Stomach (tissue), 9 donors: Measurements from ENCODE around the gene GLCCI1. TPM values are rescaled to one million over a fixed set of nuclear protein-coding genes. Genes with fewer than 3 reads are reported as not detected.
"Not testable (repeated sequence)": the region's sequence is repeated elsewhere in the genome, so short reads cannot be mapped to it uniquely, and the experiment has no call there.

Source experiments
- DNase-seq, 2 donors: peaks; one replicate each; pipeline versions ENCODE4 v3.0.0 to v3.0.0-alpha.2; 2013 to 2019
- H3K27ac ChIP-seq, 5 donors: fragments of 200-600 bp in 4 of 5; sonication (generic) in 4 of 5; one replicate each; pipeline ENCODE4 v1.5.1; 2013 to 2019; ENCODE audit warnings: mild to moderate bottlenecking in 1 of 5, moderate library complexity in 1 of 5
- H3K27me3 ChIP-seq, 3 donors: fragments of 200-600 bp; sonication (generic); one replicate each; pipeline ENCODE4 v1.5.1; 2017 to 2019; ENCODE audit warnings: mixed run types in 1 of 3
- H3K36me3 ChIP-seq, 4 donors: fragments of 200-600 bp; sonication (generic); 1 replicate in 3 of 4; 2 replicates in 1 of 4; pipeline ENCODE4 v1.5.1; 2016 to 2019
- H3K4me1 ChIP-seq, 4 donors: fragments of 200-600 bp; sonication (generic); one replicate each; pipeline ENCODE4 v1.5.1; 2016 to 2019
- H3K4me3 ChIP-seq, 4 donors: fragments of 200-600 bp; sonication (generic) in 3 of 4; one replicate each; pipeline ENCODE4 v1.5.1; 2016 to 2019; ENCODE audit warnings: mild to moderate bottlenecking in 1 of 4
- H3K9me3 ChIP-seq, 4 donors: fragments of 200-600 bp; sonication (generic); one replicate each; pipeline ENCODE4 v1.5.1; 2016 to 2019
- EP300 ChIP-seq: sonication (generic); formaldehyde crosslinking; IDR thresholded peaks from one replicate; pipeline ENCODE4 v1.6.1; 2017; ENCODE audit warnings: antibody characterized with exemption
- POLR2A ChIP-seq, 4 donors: fragments of 450-650 bp; IDR thresholded peaks; one replicate each; pipeline ENCODE4 v1.6.1; 2016; ENCODE audit warnings: antibody characterized with exemption in 4 of 4, control low read depth in 2 of 4, mild to moderate bottlenecking in 1 of 4, moderate library complexity in 1 of 4
- POLR2AphosphoS5 ChIP-seq, 3 donors: sonication (generic); formaldehyde crosslinking; IDR thresholded peaks; one replicate each; pipeline ENCODE4 v1.6.1; 2016; ENCODE audit warnings: antibody characterized with exemption in 3 of 3
- WGBS, 5 donors: extraction: QIAGEN DNeasy Blood & Tissue Kit in 3 of 5; methylation state at CpG; one replicate each; pipeline versions ENCODE4 v1.1.5 to v1.1.7; 2013 to 2018; 5-methylcytosine and 5-hydroxymethylcytosine counted together
- intact Hi-C: fragments of 100-400 bp; cut with DNase I; formaldehyde crosslinking; loops from one replicate; pipeline ENCODE4 v1.15.1; 2023; ENCODE audit warnings: low total_unique reads
- polyA plus RNA-seq, 3 donors: library from polyadenylated mRNA; stranded (reverse); fragments of 200-250 nt; gene quantifications; one replicate each; pipeline ENCODE4 v1.2.3, GENCODE V29; 2013
- total RNA-seq, 5 donors: library from RNA; depleted of rRNA; stranded (reverse); fragments of >200 nt; gene quantifications; one replicate each; pipeline versions ENCODE4 v1.1.0 to v1.2.3, GENCODE V29; 2014 to 2016
- TF ChIP-seq, protein P1 (sequence below), 7 experiments: fragments of 450-650 bp in 4 of 7; fragments of 200-600 bp in 3 of 7; sonication (generic) in 3 of 7; IDR thresholded peaks; one replicate each; pipeline ENCODE4 v1.5.1; 2016 to 2019; ENCODE audit warnings: antibody characterized with exemption in 7 of 7, control low read depth in 2 of 7, mild to moderate bottlenecking in 1 of 7
- donor health status: healthy with polysubstance abuse.
- donor health status: Bipolar disorder and iron deficiency.
- donor health status: healthy.

The GLCCI1 gene
- total and polyA plus RNA-seq, 8 donors, result 2.6 to 60.9 (median 14.9) TPM

DNA sequence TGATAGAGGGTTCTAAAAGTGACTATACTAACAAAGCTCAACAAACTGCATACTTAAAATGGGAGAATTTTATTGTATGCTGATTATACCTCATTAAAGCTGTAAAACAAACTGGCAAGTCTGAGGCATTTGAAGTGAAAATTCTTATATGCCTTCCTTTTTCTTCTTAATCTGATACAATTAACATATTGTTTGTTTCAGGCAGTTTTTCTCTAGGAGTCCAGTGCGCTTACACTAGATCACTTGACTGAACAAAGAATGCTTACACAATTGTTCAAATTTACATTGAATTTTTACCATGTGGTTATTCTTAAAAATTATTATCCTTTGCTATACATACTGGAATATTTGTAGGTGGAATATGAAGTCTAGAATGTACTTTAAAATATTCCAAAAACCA is 89.0 kb downstream of the GLCCI1 start:
- no peaks in the 10 kb centered on the region for H3K9me3 ChIP-seq
- intact Hi-C loops, result no loop called here
- DNase-seq, result no peak
- TF ChIP-seq EP300 (no peak), POLR2A (IDR thresholded peaks at IDR 0.05) (no peak), POLR2AphosphoS5 (IDR thresholded peaks at IDR 0.05) (no peak)
- TF ChIP-seq, protein P1, sequence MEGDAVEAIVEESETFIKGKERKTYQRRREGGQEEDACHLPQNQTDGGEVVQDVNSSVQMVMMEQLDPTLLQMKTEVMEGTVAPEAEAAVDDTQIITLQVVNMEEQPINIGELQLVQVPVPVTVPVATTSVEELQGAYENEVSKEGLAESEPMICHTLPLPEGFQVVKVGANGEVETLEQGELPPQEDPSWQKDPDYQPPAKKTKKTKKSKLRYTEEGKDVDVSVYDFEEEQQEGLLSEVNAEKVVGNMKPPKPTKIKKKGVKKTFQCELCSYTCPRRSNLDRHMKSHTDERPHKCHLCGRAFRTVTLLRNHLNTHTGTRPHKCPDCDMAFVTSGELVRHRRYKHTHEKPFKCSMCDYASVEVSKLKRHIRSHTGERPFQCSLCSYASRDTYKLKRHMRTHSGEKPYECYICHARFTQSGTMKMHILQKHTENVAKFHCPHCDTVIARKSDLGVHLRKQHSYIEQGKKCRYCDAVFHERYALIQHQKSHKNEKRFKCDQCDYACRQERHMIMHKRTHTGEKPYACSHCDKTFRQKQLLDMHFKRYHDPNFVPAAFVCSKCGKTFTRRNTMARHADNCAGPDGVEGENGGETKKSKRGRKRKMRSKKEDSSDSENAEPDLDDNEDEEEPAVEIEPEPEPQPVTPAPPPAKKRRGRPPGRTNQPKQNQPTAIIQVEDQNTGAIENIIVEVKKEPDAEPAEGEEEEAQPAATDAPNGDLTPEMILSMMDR (IDR thresholded peaks at IDR 0.05), result no peak
- H3K27me3 ChIP-seq, result no peaks in the 10 kb centered on the region
- 96 to 98% (median 97%) methylated on average over 1 of the region's 1 CpG for WGBS, 5 donors
- peaks cover 0 to 45% (median 38%) of the 10 kb centered on the region in 4 donors for H3K36me3 ChIP-seq
- peaks cover 0 to 10% (median 0%) of the 10 kb centered on the region in 4 donors for H3K4me1 ChIP-seq
- no peak overlapping the region for H3K4me3 ChIP-seq
- H3K27ac ChIP-seq, result no peak overlapping the region

DNA sequence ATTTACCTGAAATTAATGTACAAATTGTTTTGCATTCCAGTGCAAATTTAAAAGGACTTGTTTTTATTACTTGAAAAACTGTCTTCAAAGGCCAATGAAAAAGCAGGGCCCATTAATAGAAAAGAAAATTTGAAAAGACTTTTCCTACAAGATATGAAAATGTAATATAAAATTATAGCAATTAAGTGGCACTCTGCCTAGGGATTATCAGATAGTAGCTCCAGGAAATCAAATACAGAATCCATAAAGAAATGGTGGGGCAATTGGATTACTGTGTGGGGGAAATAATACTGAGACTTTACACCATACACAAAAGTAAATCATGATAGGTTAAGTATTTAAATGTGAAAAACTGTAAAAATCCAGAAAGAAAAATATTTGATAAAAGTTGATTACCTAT is 89.7 kb downstream of the GLCCI1 start:
- intact Hi-C loops, result no loop called here
- H3K27me3 ChIP-seq, result no peaks in the 10 kb centered on the region
- no peak for DNase-seq
- H3K27ac ChIP-seq, result no peak overlapping the region
- TF ChIP-seq, protein P1 (IDR thresholded peaks at IDR 0.05), result no peak
- TF ChIP-seq EP300, result no peak
- TF ChIP-seq POLR2AphosphoS5 (IDR thresholded peaks at IDR 0.05), result no peak
- TF ChIP-seq POLR2A (IDR thresholded peaks at IDR 0.05), result no peak
- peaks cover 0 to 53% (median 44%) of the 10 kb centered on the region in 4 donors for H3K36me3 ChIP-seq
- H3K9me3 ChIP-seq, result no peaks in the 10 kb centered on the region
- H3K4me1 ChIP-seq, result peaks cover 0 to 10% (median 0%) of the 10 kb centered on the region in 4 donors
- no peak overlapping the region for H3K4me3 ChIP-seq

DNA sequence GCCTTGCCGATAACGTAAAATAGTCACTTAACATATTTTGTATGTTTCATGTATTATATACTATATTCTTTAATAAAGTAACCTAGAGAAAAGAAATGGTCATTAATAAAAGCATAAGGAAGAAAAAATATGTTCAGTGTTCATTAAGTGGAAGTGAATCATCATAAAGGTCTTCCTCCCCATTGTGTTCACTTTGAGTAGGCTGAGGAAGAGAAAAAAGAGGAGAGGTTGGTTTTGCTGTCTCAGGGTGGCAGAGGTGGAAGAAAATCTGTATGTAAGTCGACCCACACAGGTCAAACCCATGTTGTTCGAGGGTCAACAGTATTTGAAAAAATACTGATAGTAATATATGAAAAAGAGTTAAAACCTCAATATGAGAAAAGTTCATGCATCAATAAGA is 90.3 kb downstream of the GLCCI1 start:
- Histone ChIP-seq H3K9me3 (no peaks in the 10 kb centered on the region), H3K27me3 (no peaks in the 10 kb centered on the region), H3K27ac (no peak overlapping the region), H3K4me1 (peaks cover 0 to 10% (median 1%) of the 10 kb centered on the region in 4 donors), H3K4me3 (no peak overlapping the region), H3K36me3 (peaks cover 0 to 57% (median 44%) of the 10 kb centered on the region in 4 donors)
- TF ChIP-seq POLR2A (IDR thresholded peaks at IDR 0.05) (no peak), EP300 (no peak), POLR2AphosphoS5 (IDR thresholded peaks at IDR 0.05) (no peak)
- TF ChIP-seq, protein P1 (IDR thresholded peaks at IDR 0.05), result no peak
- no peak for DNase-seq
- WGBS, 5 donors, result 87 to 92% (median 90%) methylated on average over 4 of the region's 4 CpGs
- intact Hi-C loops, result no loop called here

DNA sequence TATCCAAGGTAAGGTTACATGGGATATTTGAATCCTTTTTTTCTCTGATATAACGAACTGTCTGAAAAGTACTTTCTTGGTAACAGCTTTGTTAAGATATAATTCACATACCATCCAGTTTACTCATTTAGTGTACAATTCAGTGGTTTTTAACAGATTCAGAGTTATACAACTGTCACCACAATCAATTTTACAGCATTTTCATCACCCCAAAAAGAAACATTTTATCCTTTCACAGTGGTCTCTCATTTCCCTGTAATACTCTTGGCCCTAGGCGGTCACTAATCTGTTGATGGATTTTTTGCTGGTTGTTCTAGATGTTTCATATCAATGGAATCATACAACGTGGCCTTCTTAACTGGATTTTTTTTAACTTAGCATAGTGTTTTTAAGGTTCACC is 91.6 kb downstream of the GLCCI1 start:
- intact Hi-C loops, result no loop called here
- H3K4me3 ChIP-seq, result no peak overlapping the region
- no peaks in the 10 kb centered on the region for H3K27me3 ChIP-seq
- no peak for TF ChIP-seq POLR2A (IDR thresholded peaks at IDR 0.05)
- TF ChIP-seq, protein P1 (IDR thresholded peaks at IDR 0.05), result no peak
- TF ChIP-seq POLR2AphosphoS5 (IDR thresholded peaks at IDR 0.05), result no peak
- no peak for TF ChIP-seq EP300
- no peaks in the 10 kb centered on the region for H3K9me3 ChIP-seq
- no peak for DNase-seq
- WGBS, 5 donors, result 44 to 76% (median 64%) methylated on average over 3 of the region's 3 CpGs
- peaks cover 0 to 55% (median 43%) of the 10 kb centered on the region in 4 donors for H3K36me3 ChIP-seq
- H3K27ac ChIP-seq, result no peak overlapping the region
- peaks cover 0 to 10% (median 3%) of the 10 kb centered on the region in 4 donors for H3K4me1 ChIP-seq

DNA sequence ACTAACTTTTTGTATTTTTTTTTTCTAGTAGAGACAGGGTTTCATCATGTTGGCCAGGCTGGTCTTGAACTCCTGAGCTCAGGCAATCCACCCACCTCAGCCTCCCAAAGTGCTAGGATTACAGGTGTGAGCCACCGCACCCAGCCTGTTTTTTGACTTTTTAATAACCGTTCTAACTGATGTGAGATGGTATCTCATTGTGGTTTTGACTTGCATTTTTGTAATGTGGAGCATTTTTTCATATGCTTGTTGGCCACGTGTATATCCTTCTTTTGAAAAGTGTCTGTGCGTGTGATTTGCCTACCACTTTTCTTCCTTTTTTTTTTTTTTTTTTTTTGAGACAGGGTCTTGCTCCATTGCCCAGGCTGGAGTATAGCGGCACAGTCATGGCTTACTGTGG is 94.7 kb downstream of the GLCCI1 start:
- H3K9me3 ChIP-seq, intact Hi-C loops, H3K27ac ChIP-seq, H3K27me3 ChIP-seq, DNase-seq, H3K4me1 ChIP-seq, H3K4me3 ChIP-seq: not testable (repeated sequence)
- WGBS, 5 donors, result 85 to 93% (median 88%) methylated on average over 5 of the region's 5 CpGs
- H3K36me3 ChIP-seq, result peaks cover 0 to 31% (median 23%) of the 10 kb centered on the region in 4 donors
